ENCODE data around the gene GRIN3B.

- no peak for TF ChIP-seq EZH2 (IDR thresholded peaks at IDR 0.05; ENCODE audit: insufficient read depth, poor library complexity, severe bottlenecking)
- TF ChIP-seq EZH2phosphoT487 (IDR thresholded peaks at IDR 0.05; ENCODE audit: insufficient read depth, low read depth) = no peak
These were observed 29.5 kb upstream of the GRIN3B start for GRCh38 chr19:970695-971094.
